Measurements from ENCODE around the gene DNAH2. TPM values are rescaled to one million over a fixed set of nuclear protein-coding genes. Genes with fewer than 3 reads are reported as not detected.

The DNAH2 gene
- total and polyA plus RNA-seq, 9 of the 15 experiments (the other 6 are each of a cell fraction or from before 2014, with no cell fraction given): 0.03 TPM; not detected in 8

DNA sequence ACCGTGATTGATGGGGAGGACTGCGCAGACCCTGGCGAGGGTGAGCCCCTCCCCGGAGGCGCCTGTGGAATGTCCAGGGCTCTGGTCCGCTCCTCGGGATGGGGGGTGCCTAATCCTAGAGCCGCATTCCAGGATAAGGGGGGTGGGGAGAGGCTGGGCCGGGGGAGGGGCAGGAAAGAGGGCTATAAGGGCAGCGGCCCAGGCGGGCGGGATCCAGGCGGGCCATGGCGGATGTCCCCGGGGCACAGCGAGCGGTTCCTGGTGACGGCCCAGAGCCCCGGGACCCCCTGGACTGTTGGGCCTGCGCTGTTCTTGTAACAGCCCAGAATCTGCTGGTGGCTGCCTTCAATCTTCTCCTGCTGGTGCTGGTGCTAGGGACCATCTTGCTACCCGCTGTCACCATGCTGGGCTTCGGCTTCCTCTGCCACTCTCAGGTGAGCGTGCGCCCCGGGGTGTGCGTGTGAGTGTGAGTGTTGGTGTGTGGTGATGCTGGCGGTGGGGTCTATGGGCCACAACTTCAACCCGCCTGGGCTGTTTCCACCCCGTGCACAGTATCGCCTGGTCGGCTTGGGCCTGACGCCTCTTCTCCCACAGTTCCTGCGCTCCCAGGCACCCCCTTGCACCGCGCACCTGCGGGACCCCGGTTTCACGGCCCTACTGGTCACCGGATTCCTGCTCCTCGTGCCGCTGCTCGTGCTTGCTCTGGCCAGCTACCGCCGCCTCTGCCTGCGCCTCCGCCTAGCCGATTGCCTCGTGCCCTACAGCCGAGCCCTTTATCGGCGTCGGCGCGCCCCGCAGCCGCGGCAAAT, 137.5 kb downstream of the DNAH2 start, which contains the start of gene TMEM88:
TSS of gene TMEM88 (plus strand) at position 216 of the 809 bp plus-strand sequence. CDS start at position 225, 9 bp downstream.
- peak within 1 kb of the TSS; percentile 83 for H3K4me2 ChIP-seq (ENCODE audit: insufficient read depth, low read length)
- BruUV-seq (replicated peaks): no TSS peak
- 0 out of 3 replicates have a peak within 1 kb of the TSS, but pooled peaks have one; percentile 94 for H3K27ac ChIP-seq (ENCODE audit: extremely low read depth, low read depth, low read length)
- no peaks in the 10 kb centered on the region for H4K20me1 ChIP-seq (replicated peaks; ENCODE audit: control insufficient read depth, insufficient read depth, low read length)
- no peak for ATAC-seq
- intact Hi-C loops (cut with micrococcal nuclease): loop anchor here (5.0 to 10.0 kb wide), 2 partner anchors 33 to 110 kb away; no protein-coding TSS in a partner anchor
- peaks cover 11 to 55% of the 10 kb centered on the region in 2 experiments; a peak in 4 of 5 replicates for H3K4me1 ChIP-seq (replicated peaks in 1 of 2; ENCODE audit: control insufficient read depth in 2 of 2, insufficient read depth in 2 of 2, low read length in 2 of 2)
- peak within 1 kb of the TSS; percentile 65; the same call in 1 of the 2 replicates for H3K4me3 ChIP-seq
- H3K9ac ChIP-seq (ENCODE audit: insufficient read depth in 1 of 2, low read depth in 2 of 2, low read length in 2 of 2): peak within 1 kb of the TSS; percentile 88 to 93; a peak in 2 of 4 replicates
- WGBS (ENCODE audit: insufficient coverage, low coverage, missing lambda C conversion rate): 93% methylated on average over 16 of the region's 57 CpGs
- peaks cover 42% of the 10 kb centered on the region; the same call in 2 of the 3 replicates for H3K36me3 ChIP-seq (ENCODE audit: control insufficient read depth, insufficient read depth, low read length)
- H2AFZ ChIP-seq (ENCODE audit: low read depth, low read length): no peak within 1 kb of the TSS
- ChIA-PET CTCF (ENCODE audit: low intra/inter-chr PET ratio) (no interaction called here), POLR2A (interaction anchor here (2.3 kb wide), 1 partner anchor 8 kb away, joined by 7 read pairs; no protein-coding TSS in a partner anchor)
- H3K9me1 ChIP-seq (ENCODE audit: control insufficient read depth, insufficient read depth, low read length): no peaks in the 10 kb centered on the region
- in situ Hi-C loops (cut with MboI): no loop called here
- H3K9me3 ChIP-seq (replicated peaks; ENCODE audit: control insufficient read depth, insufficient read depth, low read depth, low read length): no peaks in the 10 kb centered on the region
- peaks cover 12% of the 10 kb centered on the region for H3K79me2 ChIP-seq (ENCODE audit: control insufficient read depth, insufficient read depth, low read length)
- no peak for DNase-seq (ENCODE audit: extremely low read depth in 1 of 4, low spot score in 3 of 4)
- no peaks in the 10 kb centered on the region for H3K27me3 ChIP-seq (ENCODE audit: control insufficient read depth in 2 of 2, insufficient read depth in 2 of 2, low read length in 2 of 2)
- no peak for FAIRE-seq
- TF ChIP-seq, protein P1, sequence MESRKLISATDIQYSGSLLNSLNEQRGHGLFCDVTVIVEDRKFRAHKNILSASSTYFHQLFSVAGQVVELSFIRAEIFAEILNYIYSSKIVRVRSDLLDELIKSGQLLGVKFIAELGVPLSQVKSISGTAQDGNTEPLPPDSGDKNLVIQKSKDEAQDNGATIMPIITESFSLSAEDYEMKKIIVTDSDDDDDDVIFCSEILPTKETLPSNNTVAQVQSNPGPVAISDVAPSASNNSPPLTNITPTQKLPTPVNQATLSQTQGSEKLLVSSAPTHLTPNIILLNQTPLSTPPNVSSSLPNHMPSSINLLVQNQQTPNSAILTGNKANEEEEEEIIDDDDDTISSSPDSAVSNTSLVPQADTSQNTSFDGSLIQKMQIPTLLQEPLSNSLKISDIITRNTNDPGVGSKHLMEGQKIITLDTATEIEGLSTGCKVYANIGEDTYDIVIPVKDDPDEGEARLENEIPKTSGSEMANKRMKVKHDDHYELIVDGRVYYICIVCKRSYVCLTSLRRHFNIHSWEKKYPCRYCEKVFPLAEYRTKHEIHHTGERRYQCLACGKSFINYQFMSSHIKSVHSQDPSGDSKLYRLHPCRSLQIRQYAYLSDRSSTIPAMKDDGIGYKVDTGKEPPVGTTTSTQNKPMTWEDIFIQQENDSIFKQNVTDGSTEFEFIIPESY (CRISPR knock-in tag; IDR thresholded peaks at IDR 0.05): peak; percentile 62
- TF ChIP-seq, protein P2, sequence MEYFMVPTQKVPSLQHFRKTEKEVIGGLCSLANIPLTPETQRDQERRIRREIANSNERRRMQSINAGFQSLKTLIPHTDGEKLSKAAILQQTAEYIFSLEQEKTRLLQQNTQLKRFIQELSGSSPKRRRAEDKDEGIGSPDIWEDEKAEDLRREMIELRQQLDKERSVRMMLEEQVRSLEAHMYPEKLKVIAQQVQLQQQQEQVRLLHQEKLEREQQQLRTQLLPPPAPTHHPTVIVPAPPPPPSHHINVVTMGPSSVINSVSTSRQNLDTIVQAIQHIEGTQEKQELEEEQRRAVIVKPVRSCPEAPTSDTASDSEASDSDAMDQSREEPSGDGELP (CRISPR knock-in tag; IDR thresholded peaks at IDR 0.05; ENCODE audit: borderline replicate concordance): no peak
- no peak for TF ChIP-seq DNMT1 (IDR thresholded peaks at IDR 0.05)
- no peak for TF ChIP-seq SMARCA5 (IDR thresholded peaks at IDR 0.05)
- TF ChIP-seq, protein P3, sequence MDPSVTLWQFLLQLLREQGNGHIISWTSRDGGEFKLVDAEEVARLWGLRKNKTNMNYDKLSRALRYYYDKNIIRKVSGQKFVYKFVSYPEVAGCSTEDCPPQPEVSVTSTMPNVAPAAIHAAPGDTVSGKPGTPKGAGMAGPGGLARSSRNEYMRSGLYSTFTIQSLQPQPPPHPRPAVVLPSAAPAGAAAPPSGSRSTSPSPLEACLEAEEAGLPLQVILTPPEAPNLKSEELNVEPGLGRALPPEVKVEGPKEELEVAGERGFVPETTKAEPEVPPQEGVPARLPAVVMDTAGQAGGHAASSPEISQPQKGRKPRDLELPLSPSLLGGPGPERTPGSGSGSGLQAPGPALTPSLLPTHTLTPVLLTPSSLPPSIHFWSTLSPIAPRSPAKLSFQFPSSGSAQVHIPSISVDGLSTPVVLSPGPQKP (CRISPR knock-in tag; IDR thresholded peaks at IDR 0.05): no peak
- TF ChIP-seq, protein P4, sequence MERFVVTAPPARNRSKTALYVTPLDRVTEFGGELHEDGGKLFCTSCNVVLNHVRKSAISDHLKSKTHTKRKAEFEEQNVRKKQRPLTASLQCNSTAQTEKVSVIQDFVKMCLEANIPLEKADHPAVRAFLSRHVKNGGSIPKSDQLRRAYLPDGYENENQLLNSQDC (CRISPR knock-in tag; IDR thresholded peaks at IDR 0.05): no peak
- TF ChIP-seq GTF2A2 (tag; IDR thresholded peaks at IDR 0.05): no peak
- TF ChIP-seq ZNF311 (CRISPR knock-in tag; IDR thresholded peaks at IDR 0.05): no peak
- TF ChIP-seq CCNT2 (IDR thresholded peaks at IDR 0.05; ENCODE audit: borderline replicate concordance, extremely low read depth, insufficient read length, low read depth, low read length): no peak
- TF ChIP-seq EP400 (IDR thresholded peaks at IDR 0.05): no peak
- TF ChIP-seq RBBP5 (IDR thresholded peaks at IDR 0.05; ENCODE audit: borderline replicate concordance, insufficient read depth, low read length, poor library complexity, severe bottlenecking): no peak
- no peak for TF ChIP-seq PTRF (tag; IDR thresholded peaks at IDR 0.05)

All from K562 (cell line).